Cardiac fibroblast (primary cell): ENCODE data around the gene TOMM7.
"Not testable (repeated sequence)": the region's sequence is repeated elsewhere in the genome, so short reads cannot be mapped to it uniquely, and the experiment has no call there.

Experiments used
- DNase-seq, 2 donors: peaks; one replicate each; pipeline versions ENCODE4 v3.0.0 to v3.0.0-alpha.2; 2010; ENCODE audit warnings: low read depth in 2 of 2
- H3K4me3 ChIP-seq, 2 donors: replicated peaks in 1 of 2; 1 replicate in 1 of 2; 2 replicates in 1 of 2; pipeline ENCODE4 v1.5.1; 2011; ENCODE audit warnings: low read depth in 2 of 2, low read length in 2 of 2, mild to moderate bottlenecking in 2 of 2, moderate library complexity in 1 of 2
- TF ChIP-seq, protein P1 (sequence below): IDR thresholded peaks from one replicate; pipeline ENCODE4 v1.5.1; 2011; ENCODE audit warnings: low read depth, mild to moderate bottlenecking, low read length, inconsistent platforms

TOMM7 gene

DNA sequence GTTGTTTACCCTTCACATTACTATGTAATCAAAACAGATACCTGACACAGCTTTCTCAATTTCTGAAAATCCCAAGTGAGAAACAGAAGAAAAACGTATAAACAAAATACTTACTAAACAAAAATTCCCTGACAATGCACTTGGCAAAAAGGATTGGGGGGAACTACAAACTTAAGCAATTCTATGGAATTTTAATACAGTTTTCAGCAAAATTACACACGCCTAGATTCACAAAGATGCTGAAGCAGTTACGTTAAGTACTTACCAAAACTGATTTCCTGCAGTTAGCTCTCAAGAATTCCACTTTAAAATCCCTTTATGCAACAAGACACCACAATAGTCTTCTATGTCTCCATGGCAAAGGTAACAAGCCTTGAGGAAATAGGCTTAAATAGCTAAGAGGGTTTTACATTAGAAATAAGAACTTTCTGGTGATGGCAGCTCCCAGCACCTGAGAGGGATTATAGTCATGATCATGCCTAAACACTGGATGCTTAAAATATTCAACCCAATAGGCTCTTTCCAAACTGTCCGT lies 10.8 kb downstream of the TOMM7 start:
- H3K4me3 ChIP-seq, result no peak overlapping the region
- TF ChIP-seq, protein P1, sequence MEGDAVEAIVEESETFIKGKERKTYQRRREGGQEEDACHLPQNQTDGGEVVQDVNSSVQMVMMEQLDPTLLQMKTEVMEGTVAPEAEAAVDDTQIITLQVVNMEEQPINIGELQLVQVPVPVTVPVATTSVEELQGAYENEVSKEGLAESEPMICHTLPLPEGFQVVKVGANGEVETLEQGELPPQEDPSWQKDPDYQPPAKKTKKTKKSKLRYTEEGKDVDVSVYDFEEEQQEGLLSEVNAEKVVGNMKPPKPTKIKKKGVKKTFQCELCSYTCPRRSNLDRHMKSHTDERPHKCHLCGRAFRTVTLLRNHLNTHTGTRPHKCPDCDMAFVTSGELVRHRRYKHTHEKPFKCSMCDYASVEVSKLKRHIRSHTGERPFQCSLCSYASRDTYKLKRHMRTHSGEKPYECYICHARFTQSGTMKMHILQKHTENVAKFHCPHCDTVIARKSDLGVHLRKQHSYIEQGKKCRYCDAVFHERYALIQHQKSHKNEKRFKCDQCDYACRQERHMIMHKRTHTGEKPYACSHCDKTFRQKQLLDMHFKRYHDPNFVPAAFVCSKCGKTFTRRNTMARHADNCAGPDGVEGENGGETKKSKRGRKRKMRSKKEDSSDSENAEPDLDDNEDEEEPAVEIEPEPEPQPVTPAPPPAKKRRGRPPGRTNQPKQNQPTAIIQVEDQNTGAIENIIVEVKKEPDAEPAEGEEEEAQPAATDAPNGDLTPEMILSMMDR, result no peak
- DNase-seq, result no peak

DNA sequence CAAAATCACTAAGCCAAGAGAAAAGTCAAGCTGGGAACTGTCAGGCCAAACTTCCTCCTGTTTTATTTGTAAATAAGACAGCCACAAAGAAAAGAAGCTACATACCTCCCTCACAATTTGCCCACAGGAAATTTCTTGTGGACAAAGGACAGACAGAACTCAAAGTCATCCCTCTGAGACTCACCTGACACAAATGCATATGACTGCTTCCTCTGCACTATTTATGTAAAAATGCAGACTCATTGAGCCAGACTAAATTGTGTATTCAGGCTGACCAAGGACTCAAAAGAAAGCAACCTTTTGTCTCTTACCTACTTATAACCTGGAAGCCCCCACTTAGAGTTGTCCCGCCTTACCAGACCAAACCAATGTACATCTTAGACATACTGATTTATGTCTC lies 11.8 kb downstream of the TOMM7 start:
- TF ChIP-seq, protein P1, result no peak
- no peak for DNase-seq
- H3K4me3 ChIP-seq, result no peak overlapping the region

DNA sequence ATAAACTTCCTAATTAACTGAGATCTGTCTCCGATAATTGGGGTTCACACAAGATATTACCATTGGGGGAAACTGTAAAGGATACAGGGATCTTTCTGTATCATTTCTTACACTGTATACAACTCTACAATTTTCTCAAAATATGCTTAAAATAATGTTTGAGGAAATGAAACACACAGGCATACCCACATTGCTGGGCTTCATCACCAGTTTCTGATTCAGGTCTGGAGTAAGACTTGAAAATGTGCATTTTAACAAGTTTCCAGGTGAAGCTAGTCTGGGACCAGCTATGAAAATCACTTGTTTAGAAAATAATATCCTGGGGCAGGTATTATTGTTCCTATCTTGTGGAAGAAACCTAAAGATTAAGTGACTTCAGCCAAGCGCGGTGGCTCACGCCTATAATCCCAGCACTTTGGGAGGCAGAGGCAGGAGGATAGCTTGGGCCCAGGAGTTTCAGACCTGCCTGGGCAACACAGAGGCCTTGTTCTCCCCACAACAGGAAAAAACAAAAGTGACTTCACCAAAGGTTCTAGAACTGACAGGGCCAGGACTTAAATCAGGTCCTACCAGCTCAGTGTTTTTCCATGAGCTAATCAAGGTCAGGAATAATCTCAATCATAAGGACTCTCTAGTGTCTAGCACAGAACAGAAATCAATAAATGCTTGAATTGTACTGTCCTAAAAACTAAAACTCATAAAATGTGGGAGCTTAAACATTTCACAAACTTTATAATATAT lies 12.6 kb downstream of the TOMM7 start:
- no peak for DNase-seq
- TF ChIP-seq, protein P1, result no peak

GRCh38 chr7:22808140-22808539 lies 14.5 kb downstream of the TOMM7 start:
- no peak for DNase-seq
- TF ChIP-seq, protein P1, result no peak

More for the DNA sequence above, 12.6 kb downstream of the TOMM7 start:
- H3K4me3 ChIP-seq, result no peak overlapping the region

GRCh38 chr7:22806752-22807151 lies 15.9 kb downstream of the TOMM7 start:
- no peak overlapping the region for H3K4me3 ChIP-seq
- TF ChIP-seq, protein P1, result no peak
- DNase-seq, result no peak

More at GRCh38 chr7:22808140-22808539, 14.5 kb downstream of the TOMM7 start:
- no peak overlapping the region for H3K4me3 ChIP-seq

- TF ChIP-seq, protein P1, result no peak
- no peak overlapping the region for H3K4me3 ChIP-seq
- DNase-seq, result no peak
Measured at GRCh38 chr7:22805227-22805626, 17.4 kb downstream of the TOMM7 start.

DNA sequence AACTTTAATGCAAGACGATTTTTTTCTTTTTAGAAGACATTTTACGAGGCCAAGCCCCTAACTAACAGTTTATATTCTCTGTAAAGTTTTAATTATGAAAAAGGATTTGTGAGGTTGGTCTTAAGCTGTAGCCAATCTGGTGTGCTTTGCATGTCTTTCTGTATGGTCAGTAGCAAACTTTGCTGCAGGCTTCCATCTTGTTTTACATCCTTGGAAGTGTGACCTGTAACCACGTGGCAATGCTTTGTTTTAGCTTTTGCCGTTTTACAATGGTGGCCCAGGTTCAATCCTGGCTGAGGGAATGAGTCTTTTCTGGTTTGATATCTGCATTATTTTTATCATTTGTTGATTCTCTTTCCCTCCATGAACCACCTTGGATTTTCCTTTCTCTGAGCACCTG lies 19.8 kb downstream of the TOMM7 start:
- H3K4me3 ChIP-seq, result not testable (repeated sequence)

More for the DNA sequence above, 19.8 kb downstream of the TOMM7 start:
- not testable (repeated sequence) for DNase-seq
